Subcutaneous adipose tissue (tissue), 4 donors: ENCODE results near the gene PSD2. TPM values are rescaled to one million over a fixed set of nuclear protein-coding genes. Genes with fewer than 3 reads are reported as not detected.

Source experiments
- CTCF ChIP-seq: fragments of 450-650 bp; IDR thresholded peaks from one replicate; pipeline ENCODE4 v1.5.1; 2016; ENCODE audit warnings: low read depth, mild to moderate bottlenecking, control low read depth, antibody characterized with exemption, moderate library complexity
- total RNA-seq, 4 donors: library from RNA; depleted of rRNA; stranded (reverse); fragments of >200 nt; gene quantifications; one replicate each; pipeline ENCODE4 v1.1.0, GENCODE V29; 2016

The PSD2 gene
- total RNA-seq, 4 donors from 2014 or later: 0.17 TPM; not detected in 3

- TF ChIP-seq CTCF: no peak
These were observed 626 bp downstream of the PSD2 start for GRCh38 chr5:139796061-139796806.

GRCh38 chr5:139797335-139797734, 1.7 kb downstream of the PSD2 start:
- no peak for TF ChIP-seq CTCF

GRCh38 chr5:139797856-139798510, 2.4 kb downstream of the PSD2 start:
- no peak for TF ChIP-seq CTCF

GRCh38 chr5:139798883-139799282, 3.3 kb downstream of the PSD2 start:
- TF ChIP-seq CTCF: no peak

GRCh38 chr5:139799359-139799758, 3.8 kb downstream of the PSD2 start:
- no peak for TF ChIP-seq CTCF

GRCh38 chr5:139803978-139804377, 8.4 kb downstream of the PSD2 start:
- no peak for TF ChIP-seq CTCF

- no peak for TF ChIP-seq CTCF
These were observed 9.3 kb downstream of the PSD2 start for GRCh38 chr5:139804800-139805397.
